ENCODE measurements around the gene BCOR. TPM values are rescaled to one million over a fixed set of nuclear protein-coding genes. Genes with fewer than 3 reads are reported as not detected.

The BCOR gene
- total RNA-seq, 1 experiment from 2014 or later = 7.5 TPM

DNA sequence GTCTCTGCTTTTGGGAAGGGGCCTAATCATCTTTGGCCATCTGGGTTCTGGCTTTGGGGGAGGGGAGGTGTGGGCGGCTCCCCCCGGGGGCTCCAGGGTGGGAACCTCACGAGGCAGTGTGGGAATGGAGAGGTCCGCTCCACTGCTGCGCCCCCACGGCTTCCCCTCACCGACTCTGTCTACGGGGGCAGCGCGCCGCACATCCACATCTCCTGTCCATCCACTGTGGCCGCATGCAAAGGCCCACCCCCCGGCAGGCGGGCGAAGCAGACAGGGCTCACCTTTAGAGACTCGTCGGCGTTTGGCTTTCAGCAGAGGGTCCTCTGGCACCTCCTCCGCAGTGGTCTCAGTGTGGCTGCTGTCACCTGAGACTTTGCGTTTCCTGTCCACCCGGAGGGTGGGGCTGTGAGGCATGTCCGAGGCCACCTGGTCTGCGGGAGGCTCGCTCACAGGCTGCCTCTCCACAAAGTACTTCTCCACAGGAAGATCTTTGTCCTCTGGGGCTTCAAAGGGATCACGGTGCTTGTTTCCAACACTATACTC, 33.6 kb downstream of the BCOR start:
- BruUV-seq (replicated peaks) = no TSS peak
- no peaks in the 10 kb centered on the region for H3K9me3 Mint-ChIP-seq (ENCODE audit: unreplicated experiment)
- no peaks in the 10 kb centered on the region for H3K4me1 Mint-ChIP-seq (ENCODE audit: insufficient read depth, unreplicated experiment)
- ChIA-PET POLR2A (no interaction called here), CTCF (no interaction called here)
- intact Hi-C loops (cut with micrococcal nuclease) = no loop called here
- peaks cover 42% of the 10 kb centered on the region for H3K36me3 Mint-ChIP-seq (ENCODE audit: insufficient read depth, unreplicated experiment)
- no peak overlapping the region for H3K4me3 Mint-ChIP-seq (ENCODE audit: unreplicated experiment)
- no peak for DNase-seq (ENCODE audit: unreplicated experiment)
- H3K27ac Mint-ChIP-seq (ENCODE audit: low read depth, unreplicated experiment) = no peak overlapping the region
- TF ChIP-seq, protein P1, sequence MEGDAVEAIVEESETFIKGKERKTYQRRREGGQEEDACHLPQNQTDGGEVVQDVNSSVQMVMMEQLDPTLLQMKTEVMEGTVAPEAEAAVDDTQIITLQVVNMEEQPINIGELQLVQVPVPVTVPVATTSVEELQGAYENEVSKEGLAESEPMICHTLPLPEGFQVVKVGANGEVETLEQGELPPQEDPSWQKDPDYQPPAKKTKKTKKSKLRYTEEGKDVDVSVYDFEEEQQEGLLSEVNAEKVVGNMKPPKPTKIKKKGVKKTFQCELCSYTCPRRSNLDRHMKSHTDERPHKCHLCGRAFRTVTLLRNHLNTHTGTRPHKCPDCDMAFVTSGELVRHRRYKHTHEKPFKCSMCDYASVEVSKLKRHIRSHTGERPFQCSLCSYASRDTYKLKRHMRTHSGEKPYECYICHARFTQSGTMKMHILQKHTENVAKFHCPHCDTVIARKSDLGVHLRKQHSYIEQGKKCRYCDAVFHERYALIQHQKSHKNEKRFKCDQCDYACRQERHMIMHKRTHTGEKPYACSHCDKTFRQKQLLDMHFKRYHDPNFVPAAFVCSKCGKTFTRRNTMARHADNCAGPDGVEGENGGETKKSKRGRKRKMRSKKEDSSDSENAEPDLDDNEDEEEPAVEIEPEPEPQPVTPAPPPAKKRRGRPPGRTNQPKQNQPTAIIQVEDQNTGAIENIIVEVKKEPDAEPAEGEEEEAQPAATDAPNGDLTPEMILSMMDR (IDR thresholded peaks at IDR 0.05; ENCODE audit: unreplicated experiment) = no peak
- H3K27me3 Mint-ChIP-seq (ENCODE audit: insufficient read depth, unreplicated experiment) = peaks cover 37% of the 10 kb centered on the region

DNA sequence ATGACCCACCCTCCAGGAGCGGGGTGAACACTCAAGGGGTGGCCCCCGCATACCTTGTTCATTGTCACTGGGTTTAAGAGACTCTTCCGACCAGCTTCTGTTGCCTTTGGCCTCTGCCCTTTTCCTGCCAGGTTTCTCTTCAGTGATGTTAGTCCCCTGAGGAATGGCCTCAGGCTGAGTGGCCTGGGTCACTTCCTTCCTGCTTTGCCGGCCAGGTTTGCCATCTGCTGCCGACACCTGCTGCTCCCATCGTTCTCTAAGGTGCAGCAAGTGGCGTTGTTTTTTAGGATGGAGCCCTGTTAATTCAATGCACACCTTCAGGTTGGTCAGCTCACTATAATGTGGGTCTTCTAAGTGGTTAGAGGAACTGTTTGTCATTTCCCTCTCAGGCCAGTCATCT, 34.2 kb downstream of the BCOR start:
- DNase-seq (ENCODE audit: unreplicated experiment) = no peak
- POLR2A ChIA-PET = no interaction called here
- TF ChIP-seq, protein P1 (IDR thresholded peaks at IDR 0.05; ENCODE audit: unreplicated experiment) = no peak
- Mint-ChIP-seq H3K27me3 (ENCODE audit: insufficient read depth, unreplicated experiment) (peaks cover 37% of the 10 kb centered on the region), H3K4me1 (ENCODE audit: insufficient read depth, unreplicated experiment) (no peaks in the 10 kb centered on the region), H3K27ac (ENCODE audit: low read depth, unreplicated experiment) (no peak overlapping the region), H3K36me3 (ENCODE audit: insufficient read depth, unreplicated experiment) (peaks cover 42% of the 10 kb centered on the region), H3K4me3 (ENCODE audit: unreplicated experiment) (no peak overlapping the region), H3K9me3 (ENCODE audit: unreplicated experiment) (no peaks in the 10 kb centered on the region)
- CTCF ChIA-PET = no interaction called here
- BruUV-seq (replicated peaks) = no TSS peak
- intact Hi-C loops (cut with micrococcal nuclease) = no loop called here

DNA sequence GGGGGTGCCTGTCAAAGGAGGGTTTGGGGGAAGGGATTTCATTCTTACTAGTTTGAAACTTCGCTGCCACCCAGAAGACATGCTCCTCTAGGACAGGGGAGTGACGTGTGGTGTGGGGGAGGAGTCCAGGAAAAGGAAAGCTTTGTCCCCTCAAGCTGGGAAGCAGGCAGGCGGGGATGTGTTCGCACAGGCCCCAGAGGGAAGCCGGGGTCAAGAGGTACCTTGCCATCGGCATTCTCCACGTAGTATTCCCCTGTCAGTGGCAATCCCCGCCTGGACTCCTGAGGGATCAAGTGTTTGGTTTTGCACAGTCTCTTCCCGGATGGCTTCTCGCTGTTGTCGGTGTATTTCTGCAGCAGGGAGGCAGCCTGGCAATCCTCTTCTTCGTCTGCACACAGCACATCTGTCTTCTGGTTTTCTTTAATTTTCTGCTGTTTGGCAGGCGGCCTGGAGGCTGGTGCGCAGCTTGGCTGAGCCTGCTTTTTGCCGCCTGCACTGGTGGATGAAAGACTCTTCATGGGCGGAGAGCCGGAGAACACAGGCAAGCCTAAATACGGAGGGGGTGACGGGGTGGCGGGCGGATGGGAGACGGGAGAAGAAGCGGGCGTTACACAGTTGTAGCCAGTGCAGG, 35.1 kb downstream of the BCOR start:
- Mint-ChIP-seq H3K27ac (ENCODE audit: low read depth, unreplicated experiment) (no peak overlapping the region), H3K4me3 (ENCODE audit: unreplicated experiment) (no peak overlapping the region), H3K4me1 (ENCODE audit: insufficient read depth, unreplicated experiment) (no peaks in the 10 kb centered on the region), H3K36me3 (ENCODE audit: insufficient read depth, unreplicated experiment) (peaks cover 36% of the 10 kb centered on the region), H3K9me3 (ENCODE audit: unreplicated experiment) (no peaks in the 10 kb centered on the region), H3K27me3 (ENCODE audit: insufficient read depth, unreplicated experiment) (peaks cover 40% of the 10 kb centered on the region)
- no TSS peak for BruUV-seq (replicated peaks)
- ChIA-PET POLR2A (interaction anchor here (0.6 kb wide), 1 partner anchor 1402 kb away, joined by 3 read pairs; no protein-coding TSS in a partner anchor), CTCF (no interaction called here)
- DNase-seq (ENCODE audit: unreplicated experiment) = no peak
- intact Hi-C loops (cut with micrococcal nuclease) = no loop called here
- TF ChIP-seq, protein P1 (IDR thresholded peaks at IDR 0.05; ENCODE audit: unreplicated experiment) = no peak

DNA sequence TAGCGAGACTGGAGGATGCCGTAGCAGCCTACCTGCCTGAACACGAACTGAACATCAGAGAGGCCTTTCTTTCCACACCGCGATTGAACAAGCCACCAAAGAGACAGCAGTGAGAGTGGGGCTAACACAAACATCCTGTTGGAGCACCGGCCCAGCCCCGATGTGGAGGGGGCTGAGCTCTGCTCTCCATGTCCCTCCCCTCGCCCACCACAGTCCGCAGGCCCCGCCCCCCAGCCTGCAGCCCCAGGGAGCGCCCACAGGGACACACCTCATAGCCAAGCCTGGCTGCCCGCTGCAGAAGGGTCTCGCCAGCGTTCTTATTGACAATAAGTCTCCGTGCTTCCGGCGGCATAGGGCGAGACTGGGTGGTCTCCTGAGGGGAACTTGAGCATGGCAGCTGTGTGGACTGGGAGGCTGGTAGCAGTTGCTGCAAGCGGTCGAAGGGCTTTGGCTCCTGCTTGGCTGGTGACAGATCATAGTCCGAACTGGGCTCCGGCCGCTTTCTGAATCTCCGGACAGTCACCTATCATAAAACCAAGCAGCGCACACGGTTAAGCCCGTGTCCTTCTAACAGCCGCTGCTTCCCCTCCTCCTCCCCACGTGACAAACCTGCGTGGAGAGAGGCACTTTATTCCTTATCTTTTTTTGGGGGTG, 35.8 kb downstream of the BCOR start:
- Mint-ChIP-seq H3K4me3 (ENCODE audit: unreplicated experiment) (no peak overlapping the region), H3K27me3 (ENCODE audit: insufficient read depth, unreplicated experiment) (peaks cover 36% of the 10 kb centered on the region), H3K36me3 (ENCODE audit: insufficient read depth, unreplicated experiment) (peaks cover 41% of the 10 kb centered on the region), H3K9me3 (ENCODE audit: unreplicated experiment) (no peaks in the 10 kb centered on the region), H3K4me1 (ENCODE audit: insufficient read depth, unreplicated experiment) (no peaks in the 10 kb centered on the region), H3K27ac (ENCODE audit: low read depth, unreplicated experiment) (no peak overlapping the region)
- no peak for DNase-seq (ENCODE audit: unreplicated experiment)
- BruUV-seq (replicated peaks) = no TSS peak
- ChIA-PET CTCF (no interaction called here), POLR2A (interaction anchor here (0.6 kb wide), 1 partner anchor 1401 kb away, joined by 3 read pairs; no protein-coding TSS in a partner anchor)
- TF ChIP-seq, protein P1 (IDR thresholded peaks at IDR 0.05; ENCODE audit: unreplicated experiment) = no peak
- intact Hi-C loops (cut with micrococcal nuclease) = no loop called here
